HepG2 (cell line): Measurements from ENCODE around the gene RNF148. TPM values are rescaled to one million over a fixed set of nuclear protein-coding genes. Genes with fewer than 3 reads are reported as not detected.

Experiments
- ATAC-seq: fragments of 200-7000 bp; cut with Tn5 transposase; 3 replicates; pipeline ENCODE4 v1.9.1; 2020; ENCODE audit warnings: mild to moderate bottlenecking, moderate library complexity
- BruUV-seq: library from RNA; stranded (reverse); fragments of 400-500 nt; replicated peaks from 2 replicates; lab custom pipeline; 2021; lab: Mats Ljungman, UMichigan
- CTCF ChIA-PET: fragments of 300-600 bp; formaldehyde crosslinking; extraction: SDS; loops from one replicate; lab custom pipeline; 2021; ENCODE audit warnings: low total read pairs, inconsistent platforms, low intra/inter-chr PET ratio; lab: Yijun Ruan, JAX
- POLR2A ChIA-PET: fragments of 350-600 bp; sonication (Branson Sonifier 250); formaldehyde crosslinking; loops from one replicate; lab custom pipeline; 2020; ENCODE audit warnings: antibody characterized with exemption, inconsistent platforms; lab: Yijun Ruan, JAX
- DNase-seq: peaks from one replicate; pipeline ENCODE4 v3.0.0-alpha.2; 2015; ENCODE audit warnings: low spot score
- FAIRE-seq: peaks from 3 replicates; lab custom pipeline; 2011; peaks lifted over from hg19 to GRCh38; lab: Jason Lieb, UNC
- H2AFZ ChIP-seq: one replicate; pipeline ENCODE4 v1.6.1; 2011; ENCODE audit warnings: low read length, inconsistent platforms
- H3K27ac ChIP-seq: fragments of 300-600 bp; 3 replicates; pipeline ENCODE4 v1.8.0; 2011; ENCODE audit warnings: mixed run types, mild to moderate bottlenecking, mixed read lengths, low read length, inconsistent platforms; ENCODE audit not compliant: insufficient read depth; ENCODE audit errors: extremely low read length
- H3K27me3 ChIP-seq, 2 experiments: fragments of 200-600 bp in 1 of 2; 2 replicates in 1 of 2; 3 replicates in 1 of 2; pipeline versions ENCODE4 v1.6.0 to v1.8.0; 2011; ENCODE audit warnings: low read length in 2 of 2, mild to moderate bottlenecking in 2 of 2, moderate library complexity in 2 of 2, inconsistent platforms in 1 of 2; ENCODE audit not compliant: insufficient read depth in 2 of 2, control insufficient read depth in 1 of 2
- H3K36me3 ChIP-seq, 2 experiments: fragments of 200-600 bp in 1 of 2; replicated peaks in 1 of 2; 2 replicates in 1 of 2; 3 replicates in 1 of 2; pipeline versions ENCODE4 v1.5.1 to v1.8.0; 2011; ENCODE audit warnings: low read length in 2 of 2, inconsistent platforms in 1 of 2; ENCODE audit not compliant: insufficient read depth in 2 of 2, control insufficient read depth in 1 of 2
- H3K4me1 ChIP-seq: 2 replicates; pipeline ENCODE4 v1.5.1; 2012; ENCODE audit warnings: low read length, inconsistent platforms; ENCODE audit not compliant: insufficient read depth
- H3K4me2 ChIP-seq: 2 replicates; pipeline ENCODE4 v1.6.0; 2011; ENCODE audit warnings: low read depth, low read length, inconsistent platforms
- H3K4me3 ChIP-seq, 3 experiments: fragments of 200-600 bp in 1 of 3; sonication (generic), shearing (Covaris generic) in 1 of 3; replicated peaks in 1 of 3; 2 replicates each; pipeline ENCODE4 v1.5.1; 2011 to 2016; ENCODE audit warnings: low read length in 3 of 3, inconsistent platforms in 2 of 3, low read depth in 2 of 3, mild to moderate bottlenecking in 2 of 3, control low read depth in 1 of 3, mixed read lengths in 1 of 3; ENCODE audit not compliant: insufficient read depth in 1 of 3
- H3K79me2 ChIP-seq: one replicate; pipeline ENCODE4 v1.6.1; 2011; ENCODE audit warnings: low read length, inconsistent platforms; ENCODE audit not compliant: insufficient read depth
- H3K9ac ChIP-seq: 2 replicates; pipeline ENCODE4 v1.6.0; 2011; ENCODE audit warnings: mild to moderate bottlenecking, low read depth, low read length, inconsistent platforms; ENCODE audit not compliant: insufficient read depth
- H3K9me3 ChIP-seq: 2 replicates; pipeline ENCODE4 v1.5.1; 2012; ENCODE audit warnings: mild to moderate bottlenecking, low read length
- H4K20me1 ChIP-seq: 2 replicates; pipeline ENCODE4 v1.6.0; 2011; ENCODE audit warnings: inconsistent platforms, mild to moderate bottlenecking, low read length, moderate library complexity; ENCODE audit not compliant: insufficient read depth
- ATRX ChIP-seq: sonication (generic); formaldehyde crosslinking; IDR thresholded peaks from 2 replicates; pipeline ENCODE4 v1.4.0; 2020; ENCODE audit warnings: missing genetic modification reagents, borderline replicate concordance
- CEBPG ChIP-seq: IDR thresholded peaks from 2 replicates; pipeline ENCODE4 v1.6.1; 2016
- EHMT2 ChIP-seq: fragments of 200-600 bp; sonication (generic); IDR thresholded peaks from 2 replicates; pipeline ENCODE4 v1.7.0; 2017; ENCODE audit warnings: antibody characterized with exemption, low read depth, low read length, borderline replicate concordance
- HCFC1 ChIP-seq: fragments of 150-350 bp; IDR thresholded peaks from 2 replicates; pipeline ENCODE4 v1.6.1; 2014; ENCODE audit warnings: low read depth, low read length
- HNF4G ChIP-seq, 2 experiments: sonication (generic) in 1 of 2; formaldehyde crosslinking in 1 of 2; IDR thresholded peaks; 2 replicates each; pipeline versions ENCODE4 v1.4.0 to v1.6.1; 2011 to 2020; ENCODE audit warnings: borderline replicate concordance in 2 of 2, low read depth in 2 of 2, mild to moderate bottlenecking in 2 of 2, low read length in 1 of 2, missing genetic modification reagents in 1 of 2, moderate library complexity in 1 of 2
- HNRNPK ChIP-seq: fragments of 200-400 bp; formaldehyde crosslinking; IDR thresholded peaks from 2 replicates; pipeline ENCODE4 v1.6.1; 2018; ENCODE audit warnings: low read length, low read depth, moderate library complexity, mild to moderate bottlenecking; ENCODE audit not compliant: poor library complexity, severe bottlenecking
- ISX ChIP-seq: sonication (generic); formaldehyde crosslinking; conservative IDR thresholded peaks from 2 replicates; pipeline ENCODE4 v1.5.0; 2020; ENCODE audit warnings: missing genetic modification reagents
- KDM5B ChIP-seq: sonication (generic); formaldehyde crosslinking; IDR thresholded peaks from 2 replicates; pipeline ENCODE4 v1.4.0; 2020; ENCODE audit warnings: missing genetic modification reagents, mild to moderate bottlenecking, borderline replicate concordance
- POLR2A ChIP-seq, 2 experiments: IDR thresholded peaks; 2 replicates each; pipeline ENCODE4 v1.6.1; 2011; ENCODE audit warnings: low read depth in 2 of 2, low read length in 2 of 2, mild to moderate bottlenecking in 1 of 2, moderate library complexity in 1 of 2; ENCODE audit not compliant: insufficient read depth in 1 of 2
- RAD51 ChIP-seq: fragments of 450-650 bp; IDR thresholded peaks from 2 replicates; pipeline ENCODE4 v1.6.1; 2016; ENCODE audit warnings: borderline replicate concordance
- SRF ChIP-seq: IDR thresholded peaks from 2 replicates; pipeline ENCODE4 v1.6.1; 2011; ENCODE audit warnings: mild to moderate bottlenecking, low read depth, low read length, moderate library complexity
- TCF12 ChIP-seq, 2 experiments: fragments of 450-650 bp in 1 of 2; sonication (generic) in 1 of 2; formaldehyde crosslinking in 1 of 2; IDR thresholded peaks; 2 replicates each; pipeline versions ENCODE4 v1.6.1 to v1.8.0; 2017 to 2022; ENCODE audit warnings: antibody characterized with exemption in 1 of 2, mild to moderate bottlenecking in 1 of 2, missing genetic modification reagents in 1 of 2, moderate library complexity in 1 of 2
- ZBTB7B ChIP-seq: sonication (generic); formaldehyde crosslinking; IDR thresholded peaks from 2 replicates; pipeline ENCODE4 v1.4.0; 2020; ENCODE audit warnings: missing genetic modification reagents
- ZNF224 ChIP-seq: sonication (generic); formaldehyde crosslinking; IDR thresholded peaks from 2 replicates; pipeline ENCODE4 v1.5.0; 2020; ENCODE audit warnings: mild to moderate bottlenecking, missing genetic modification reagents
- ZNF230 ChIP-seq: sonication (generic); formaldehyde crosslinking; IDR thresholded peaks from 2 replicates; pipeline ENCODE4 v1.4.0; 2020; ENCODE audit warnings: mild to moderate bottlenecking, missing genetic modification reagents
- ZNF274 ChIP-seq: sonication (generic); formaldehyde crosslinking; IDR thresholded peaks from 2 replicates; pipeline ENCODE4 v1.5.1; 2020; ENCODE audit warnings: mild to moderate bottlenecking, missing genetic modification reagents
- ZNF292 ChIP-seq: sonication (generic); formaldehyde crosslinking; IDR thresholded peaks from 2 replicates; pipeline ENCODE4 v1.8.1; 2022; ENCODE audit warnings: mild to moderate bottlenecking, low read depth, missing genetic modification reagents, borderline replicate concordance
- ZNF616 ChIP-seq: sonication (generic); formaldehyde crosslinking; IDR thresholded peaks from 2 replicates; pipeline ENCODE4 v1.5.0; 2020; ENCODE audit warnings: low read depth, mild to moderate bottlenecking, missing genetic modification reagents
- ZNF780A ChIP-seq: sonication (generic); formaldehyde crosslinking; IDR thresholded peaks from 2 replicates; pipeline ENCODE4 v1.8.0; 2022; ENCODE audit warnings: mild to moderate bottlenecking, missing genetic modification reagents, moderate library complexity
- WGBS: methylation state at CpG from one replicate; pipeline ENCODE4 v1.1.6; 2017; ENCODE audit warnings: low lambda C conversion rate; 5-methylcytosine and 5-hydroxymethylcytosine counted together
- in situ Hi-C: cut with HindIII; loops from 2 replicates; pipeline ENCODE4 v1.10.0; 2017; ENCODE audit warnings: low pct_unique_long_range_greater_than_20kb; ENCODE audit not compliant: extremely low pct_ligation_motif_present
- intact Hi-C: fragments of 100-400 bp; cut with micrococcal nuclease; formaldehyde crosslinking; loops from one replicate; pipeline ENCODE4 v1.10.0; 2022; ENCODE audit not compliant: unreplicated experiment
- polyA plus RNA-seq, 8 experiments: library from polyadenylated mRNA; depleted of rRNA in 3 of 8; stranded (reverse) in 7 of 8; unstranded in 1 of 8; fragments of >200 nt; fragmentation: Illumina TruSeq in 4 of 8; extraction: Trizol in 4 of 8; gene quantifications; 2 replicates each; pipeline versions ENCODE4 v1.2.1 to v1.2.3, GENCODE V29; 2011 to 2016; ENCODE audit warnings: low read depth in 4 of 8, missing spikeins in 1 of 8, mixed read lengths in 1 of 8; ENCODE audit not compliant: insufficient read depth in 1 of 8
- total RNA-seq, 5 experiments: library from RNA; depleted of rRNA; stranded (reverse); fragments of >200 nt; fragmentation: Illumina TruSeq; extraction: Trizol; gene quantifications; 2 replicates each; pipeline ENCODE4 v1.2.3, GENCODE V29; 2016; ENCODE audit warnings: low read depth in 1 of 5
- TF ChIP-seq, protein P1 (sequence below): sonication (generic); formaldehyde crosslinking; IDR thresholded peaks from 2 replicates; pipeline ENCODE4 v1.8.0; 2022; ENCODE audit warnings: missing genetic modification reagents, low read depth, mild to moderate bottlenecking, borderline replicate concordance

The RNF148 gene
- total and polyA plus RNA-seq, 2 of the 13 experiments (the other 11 are each of a cell fraction or from before 2014, with no cell fraction given) = 0.16 to 1.6 TPM

DNA sequence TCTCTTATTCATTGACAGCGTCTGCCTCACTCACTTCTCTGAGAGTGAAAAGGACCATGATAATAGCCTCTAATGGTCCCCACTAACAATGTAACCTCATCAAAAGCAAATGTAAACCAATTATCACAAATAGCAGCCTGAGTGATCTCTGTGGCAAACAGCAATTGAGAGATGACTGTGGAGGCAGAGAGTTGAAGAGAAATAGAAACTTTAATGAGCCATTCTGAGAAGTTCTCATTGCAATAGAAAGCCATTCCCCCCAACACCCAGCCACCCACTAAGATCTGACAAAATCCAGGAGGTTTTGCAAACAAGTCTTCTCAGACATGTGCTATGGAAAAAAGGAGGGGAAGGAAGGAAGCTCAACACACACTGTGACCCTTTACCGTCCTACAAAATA is 44.2 kb upstream of the RNF148 start:
- in situ Hi-C loops = no loop called here
- ChIA-PET CTCF (no interaction called here), POLR2A (no interaction called here)
- Histone ChIP-seq H2AFZ (no peak overlapping the region), H3K4me1 (peaks cover 14% of the 10 kb centered on the region), H3K27ac (no peak overlapping the region), H3K79me2 (peaks cover 4% of the 10 kb centered on the region), H3K9ac (no peak overlapping the region), H3K4me3 (no peak overlapping the region), H3K36me3 (no peaks in the 10 kb centered on the region; a peak in 1 of 5 replicates), H3K9me3 (no peaks in the 10 kb centered on the region), H4K20me1 (no peaks in the 10 kb centered on the region), H3K4me2 (no peak overlapping the region), H3K27me3 (no peaks in the 10 kb centered on the region)
- no peak for ATAC-seq
- no peak for FAIRE-seq
- WGBS = 98% methylated on average over 2 of the region's 2 CpGs
- no TSS peak for BruUV-seq
- intact Hi-C loops = no loop called here
- no peak for TF ChIP-seq ISX
- no peak for TF ChIP-seq ZNF616 (CRISPR knock-in tag)
- no peak for TF ChIP-seq EHMT2
- no peak for TF ChIP-seq TCF12 (IDR thresholded peaks at IDR 0.05)
- no peak for TF ChIP-seq TCF12 (CRISPR knock-in tag; IDR thresholded peaks at IDR 0.05)
- no peak for DNase-seq

DNA sequence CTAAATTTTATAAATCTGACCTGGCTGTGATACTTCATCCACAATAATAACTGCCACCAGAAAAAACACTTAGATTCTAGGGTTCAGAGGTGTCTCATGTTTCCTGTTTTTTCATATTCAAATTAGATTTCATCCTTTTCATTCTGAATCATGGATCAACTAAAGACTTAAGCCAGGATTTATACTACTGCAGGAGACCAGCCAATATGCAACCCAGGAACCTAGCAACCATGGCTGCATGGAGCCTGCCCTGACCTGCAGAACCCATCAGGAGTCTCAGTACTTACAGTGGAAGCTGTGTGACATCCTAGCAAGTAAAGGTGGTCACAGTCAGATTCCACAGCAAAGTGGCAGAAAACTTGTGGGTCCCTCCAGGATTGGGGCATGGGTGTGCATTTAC is 40.5 kb upstream of the RNF148 start:
- CTCF ChIA-PET = no interaction called here
- DNase-seq = no peak
- no peak for TF ChIP-seq ZNF230
- no peak for TF ChIP-seq HNRNPK
- TF ChIP-seq ATRX (CRISPR knock-in tag) = no peak
- TF ChIP-seq KDM5B (CRISPR knock-in tag) = no peak
- no peak for TF ChIP-seq HNF4G (IDR thresholded peaks at IDR 0.05; ENCODE audit: borderline replicate concordance, low read depth, low read length)
- TF ChIP-seq HNF4G (CRISPR knock-in tag; IDR thresholded peaks at IDR 0.05; ENCODE audit: borderline replicate concordance, low read depth) = no peak
- TF ChIP-seq SRF = no peak
- TF ChIP-seq HCFC1 = no peak
- TF ChIP-seq ZNF224 (CRISPR knock-in tag) = no peak
- TF ChIP-seq ZNF274 = no peak
- no peak for TF ChIP-seq RAD51
- TF ChIP-seq ZNF292 (CRISPR knock-in tag) = no peak
- no peak for TF ChIP-seq ZNF780A (CRISPR knock-in tag)
- no peak for TF ChIP-seq CEBPG
- TF ChIP-seq POLR2A (IDR thresholded peaks at IDR 0.05; ENCODE audit: insufficient read depth in 1 of 2, low read depth in 2 of 2, low read length in 2 of 2) = no peak
- TF ChIP-seq ZBTB7B (CRISPR knock-in tag) = no peak
- TF ChIP-seq, protein P1, sequence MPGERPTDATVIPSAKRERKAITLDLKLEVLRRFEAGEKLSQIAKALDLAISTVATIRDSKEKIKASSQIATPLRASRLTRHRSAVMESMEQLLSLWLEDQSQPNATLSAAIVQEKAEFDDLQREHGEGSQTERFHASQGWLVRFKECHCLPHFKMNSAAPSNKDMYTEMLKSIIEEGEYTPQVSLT (CRISPR knock-in tag) = no peak
- TF ChIP-seq, all 625 proteins: peak for 0
- no peaks in the 10 kb centered on the region for H3K9me3 ChIP-seq
- no TSS peak for BruUV-seq
- peaks cover 4% of the 10 kb centered on the region for H3K79me2 ChIP-seq
- in situ Hi-C loops (no loop called here), intact Hi-C loops (no loop called here)
- no peak overlapping the region for H2AFZ ChIP-seq
- no peaks in the 10 kb centered on the region for H3K27me3 ChIP-seq
- no peak overlapping the region for H3K4me2 ChIP-seq
- no peaks in the 10 kb centered on the region; a peak in 1 of 5 replicates for H3K36me3 ChIP-seq
- no peak overlapping the region for H3K4me3 ChIP-seq
- no peak for ATAC-seq
- no peak for FAIRE-seq
- POLR2A ChIA-PET = interaction anchor here (0.8 kb wide), 1 partner anchor 10 kb away, joined by 3 read pairs; no protein-coding TSS in a partner anchor
- H4K20me1 ChIP-seq = no peaks in the 10 kb centered on the region
- no peak overlapping the region for H3K27ac ChIP-seq
- H3K4me1 ChIP-seq = no peaks in the 10 kb centered on the region
- H3K9ac ChIP-seq = no peak overlapping the region
